ENCODE data around the gene SORBS2.
A peak's percentile ranks its signal among the peaks of the same experiment; 100 is the strongest.
"Not testable (repeated sequence)": the region's sequence is repeated elsewhere in the genome, so short reads cannot be mapped to it uniquely, and the experiment has no call there.

The SORBS2 gene, protein sequence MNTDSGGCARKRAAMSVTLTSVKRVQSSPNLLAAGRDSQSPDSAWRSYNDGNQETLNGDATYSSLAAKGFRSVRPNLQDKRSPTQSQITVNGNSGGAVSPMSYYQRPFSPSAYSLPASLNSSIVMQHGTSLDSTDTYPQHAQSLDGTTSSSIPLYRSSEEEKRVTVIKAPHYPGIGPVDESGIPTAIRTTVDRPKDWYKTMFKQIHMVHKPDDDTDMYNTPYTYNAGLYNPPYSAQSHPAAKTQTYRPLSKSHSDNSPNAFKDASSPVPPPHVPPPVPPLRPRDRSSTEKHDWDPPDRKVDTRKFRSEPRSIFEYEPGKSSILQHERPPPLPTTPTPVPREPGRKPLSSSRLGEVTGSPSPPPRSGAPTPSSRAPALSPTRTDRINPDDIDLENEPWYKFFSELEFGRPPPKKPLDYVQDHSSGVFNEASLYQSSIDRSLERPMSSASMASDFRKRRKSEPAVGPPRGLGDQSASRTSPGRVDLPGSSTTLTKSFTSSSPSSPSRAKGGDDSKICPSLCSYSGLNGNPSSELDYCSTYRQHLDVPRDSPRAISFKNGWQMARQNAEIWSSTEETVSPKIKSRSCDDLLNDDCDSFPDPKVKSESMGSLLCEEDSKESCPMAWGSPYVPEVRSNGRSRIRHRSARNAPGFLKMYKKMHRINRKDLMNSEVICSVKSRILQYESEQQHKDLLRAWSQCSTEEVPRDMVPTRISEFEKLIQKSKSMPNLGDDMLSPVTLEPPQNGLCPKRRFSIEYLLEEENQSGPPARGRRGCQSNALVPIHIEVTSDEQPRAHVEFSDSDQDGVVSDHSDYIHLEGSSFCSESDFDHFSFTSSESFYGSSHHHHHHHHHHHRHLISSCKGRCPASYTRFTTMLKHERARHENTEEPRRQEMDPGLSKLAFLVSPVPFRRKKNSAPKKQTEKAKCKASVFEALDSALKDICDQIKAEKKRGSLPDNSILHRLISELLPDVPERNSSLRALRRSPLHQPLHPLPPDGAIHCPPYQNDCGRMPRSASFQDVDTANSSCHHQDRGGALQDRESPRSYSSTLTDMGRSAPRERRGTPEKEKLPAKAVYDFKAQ (N-terminal part only)

DNA sequence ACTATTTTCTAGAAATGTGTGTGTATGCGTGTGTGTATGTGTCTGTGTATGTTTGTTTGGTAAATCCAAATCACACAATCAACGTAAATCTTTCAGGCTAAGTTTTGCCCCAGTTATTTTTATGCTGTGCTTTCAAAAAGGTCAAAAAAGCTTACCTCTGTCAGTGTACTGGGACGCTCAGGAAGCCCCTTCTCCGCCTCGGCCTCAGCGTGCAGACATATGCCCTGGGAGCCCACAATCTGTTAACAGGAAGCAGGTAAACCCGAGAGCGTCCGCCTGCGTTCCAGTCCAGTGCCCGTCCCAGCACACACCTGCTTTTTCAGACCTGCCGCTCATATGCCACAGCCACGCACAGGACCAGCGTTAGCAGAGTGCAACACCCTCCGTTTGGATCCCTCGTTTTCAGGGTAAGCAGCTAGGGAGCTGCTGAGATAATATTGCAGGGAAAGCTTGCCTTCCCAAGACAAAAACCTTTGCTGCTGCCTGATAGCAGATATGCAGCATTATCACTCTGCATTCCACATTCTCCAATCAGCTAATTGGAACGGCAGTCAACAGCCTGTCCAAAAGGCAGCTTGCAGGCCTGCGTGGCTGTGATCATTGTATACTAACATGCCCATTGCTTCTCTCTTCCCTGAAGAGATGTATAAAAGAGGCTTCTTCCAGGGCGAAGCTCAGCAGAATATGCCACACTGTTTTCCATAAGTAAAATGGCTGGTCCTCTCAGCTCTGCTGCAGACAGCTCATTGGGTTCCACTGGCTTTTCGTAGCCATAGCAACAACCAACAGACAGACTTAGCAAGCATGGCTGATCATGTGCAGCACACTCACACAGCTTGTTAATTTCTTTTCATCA lies at the start of gene SORBS2:
SORBS2 (minus strand) TSS at position 686 of the 856 bp plus-strand sequence. CDS start 121,623 bp downstream, outside the sequence.
- peak; percentile 81 for DNase-seq (ENCODE audit: low spot score)

DNA sequence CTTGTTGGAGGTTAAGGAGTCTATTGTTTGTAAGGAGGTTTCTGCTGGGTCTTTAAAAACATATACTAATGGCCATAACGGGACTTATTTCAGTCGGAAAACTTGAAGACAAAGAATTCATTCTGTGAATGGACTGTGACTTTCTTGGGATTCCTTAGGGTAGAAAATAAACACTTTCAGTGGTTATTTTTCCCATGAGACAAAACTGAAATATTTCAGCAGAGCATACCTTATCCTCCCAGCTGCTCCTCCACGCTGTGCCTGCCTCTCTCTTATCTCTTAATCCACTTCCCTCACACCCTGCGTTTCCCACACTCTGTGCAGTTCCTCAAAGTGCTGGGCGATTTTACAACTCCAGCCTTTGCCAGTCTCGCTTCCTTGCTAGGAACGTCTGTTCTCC lies 47.1 kb upstream of the SORBS2 start:
- DNase-seq (ENCODE audit: low spot score), result no peak

DNA sequence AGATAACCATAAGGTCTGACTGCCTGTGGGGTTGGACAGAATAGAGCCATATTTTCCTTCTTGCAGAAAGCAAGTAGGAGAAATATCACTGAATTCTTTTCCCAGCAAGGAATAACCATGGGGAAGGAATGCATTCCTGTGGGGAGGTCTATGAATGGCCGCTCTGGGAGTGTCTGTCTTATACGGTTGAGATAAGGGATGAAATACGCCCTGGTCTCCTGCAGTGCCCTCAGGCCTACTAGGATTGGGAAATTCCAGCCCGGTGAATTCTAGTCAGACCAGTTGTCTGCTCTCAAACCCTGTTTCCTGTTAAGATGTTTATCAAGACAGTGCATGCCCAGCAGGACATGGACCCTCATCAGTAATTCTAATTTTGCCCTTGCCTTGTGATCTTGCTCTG lies 45.6 kb upstream of the SORBS2 start:
- DNase-seq (ENCODE audit: low spot score), result not testable (repeated sequence)

DNA sequence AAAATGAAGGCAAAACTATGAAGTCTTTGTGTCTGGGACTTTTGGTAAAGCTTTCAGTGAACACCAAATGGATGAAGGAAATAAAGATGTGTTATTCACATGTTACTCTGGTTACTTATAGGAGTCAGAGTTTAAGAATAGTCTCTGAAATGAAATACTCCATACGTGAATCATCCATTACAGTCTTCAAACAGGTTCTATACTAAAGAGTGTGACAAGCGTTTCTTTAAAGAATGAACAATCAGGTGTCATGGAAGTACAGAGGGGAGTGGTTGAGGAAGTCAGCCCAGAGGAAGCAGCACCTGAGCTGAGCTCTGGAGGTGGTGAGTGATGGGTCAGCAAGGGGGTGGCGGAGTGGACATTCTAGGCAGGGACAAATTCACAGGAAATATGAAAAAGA lies 41.8 kb upstream of the SORBS2 start:
- no peak for DNase-seq (ENCODE audit: low spot score)

DNA sequence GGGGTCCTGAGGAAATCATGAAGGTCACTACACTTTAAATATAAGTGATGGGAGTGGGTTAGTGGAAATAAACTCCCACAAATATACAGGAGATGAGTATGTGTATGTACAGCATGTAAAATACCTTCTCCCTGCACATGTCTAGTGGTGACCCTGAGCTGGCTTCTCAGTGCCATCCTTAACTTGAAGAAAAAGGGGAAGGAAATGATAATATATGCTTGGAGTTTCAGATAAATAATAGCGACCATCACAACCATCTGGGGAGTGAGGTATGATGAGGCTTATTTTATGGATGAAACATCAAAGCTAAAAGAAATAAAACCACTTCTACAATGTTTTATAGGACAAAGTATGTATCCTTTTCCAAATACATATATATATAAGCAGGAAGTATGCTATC lies 41.0 kb upstream of the SORBS2 start:
- DNase-seq (ENCODE audit: low spot score), result no peak

DNA sequence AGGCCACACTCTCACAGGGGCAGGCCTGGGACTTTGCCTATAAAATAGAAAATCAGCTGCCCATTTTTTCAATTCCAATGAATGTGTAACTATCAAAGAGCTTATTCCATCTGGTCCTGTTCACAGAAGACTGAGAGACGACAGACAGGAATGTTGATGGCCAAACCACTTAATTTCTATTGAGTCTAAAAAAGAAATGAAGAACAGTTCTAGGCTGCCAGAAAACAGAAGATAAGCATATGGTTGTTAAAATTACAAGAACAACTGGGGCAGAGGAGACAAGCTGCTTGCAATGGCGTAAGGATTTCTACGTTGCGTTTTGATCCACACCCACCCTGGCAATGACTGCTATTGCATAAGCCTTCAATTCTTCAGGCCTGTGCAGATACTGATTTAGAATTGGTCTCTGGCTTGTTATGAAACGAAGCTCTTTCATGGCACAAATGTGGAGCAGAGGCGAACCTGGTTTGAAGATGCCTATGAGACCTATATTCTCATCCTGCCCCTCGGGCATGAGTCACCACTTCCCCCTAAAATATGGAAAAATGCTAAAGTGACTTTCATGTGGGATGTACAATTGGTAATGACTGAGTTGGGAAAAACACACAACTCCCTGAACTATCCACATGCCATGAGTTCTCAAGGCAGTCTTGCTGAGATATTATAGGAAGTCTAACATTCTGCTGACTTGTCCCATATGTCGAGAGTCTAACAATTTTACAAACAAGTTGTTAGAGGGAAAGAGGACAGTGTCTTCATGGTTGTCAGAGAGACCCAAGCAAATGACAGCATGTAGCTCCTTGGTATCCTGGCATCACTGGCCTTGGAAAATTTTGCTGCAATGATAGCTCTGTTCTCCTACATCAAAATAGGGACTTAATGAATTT lies 37.9 kb upstream of the SORBS2 start:
- no peak for DNase-seq (ENCODE audit: low spot score)

DNA sequence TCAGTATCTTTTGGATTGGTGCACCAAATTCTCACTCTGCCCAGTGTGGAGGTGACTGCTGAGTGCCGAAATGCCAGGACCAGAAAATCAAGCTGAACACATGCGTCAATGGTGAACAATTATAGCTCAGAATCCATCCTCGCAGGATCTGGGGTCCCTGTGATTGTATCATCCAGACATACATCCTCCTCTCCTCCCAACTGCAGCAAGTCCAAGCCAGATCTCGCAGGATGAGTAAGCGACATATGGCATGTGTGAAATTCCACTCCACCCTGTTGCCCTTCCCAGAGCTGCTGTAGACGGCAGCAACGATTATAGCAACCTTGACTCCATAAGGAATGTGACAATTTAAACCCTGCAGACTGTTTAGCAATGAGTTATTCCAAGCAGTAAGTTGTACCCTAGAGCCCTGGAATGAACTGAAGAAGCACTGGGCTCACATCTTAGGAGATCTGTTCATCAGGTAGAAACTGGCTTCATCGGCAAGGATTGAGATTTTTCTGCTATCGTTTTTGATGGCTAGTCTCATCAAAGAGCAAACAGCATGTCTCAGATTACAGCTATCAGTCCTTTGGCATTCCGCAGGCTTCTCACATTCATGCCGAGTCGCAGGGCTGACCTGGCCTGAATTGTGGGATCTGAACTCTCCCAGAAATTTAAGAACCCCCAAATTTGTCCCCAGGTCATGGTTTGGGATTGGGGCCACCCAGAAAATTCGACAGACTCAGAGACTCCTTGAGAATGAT lies 35.5 kb upstream of the SORBS2 start:
- DNase-seq (ENCODE audit: low spot score), result peak; percentile 43

DNA sequence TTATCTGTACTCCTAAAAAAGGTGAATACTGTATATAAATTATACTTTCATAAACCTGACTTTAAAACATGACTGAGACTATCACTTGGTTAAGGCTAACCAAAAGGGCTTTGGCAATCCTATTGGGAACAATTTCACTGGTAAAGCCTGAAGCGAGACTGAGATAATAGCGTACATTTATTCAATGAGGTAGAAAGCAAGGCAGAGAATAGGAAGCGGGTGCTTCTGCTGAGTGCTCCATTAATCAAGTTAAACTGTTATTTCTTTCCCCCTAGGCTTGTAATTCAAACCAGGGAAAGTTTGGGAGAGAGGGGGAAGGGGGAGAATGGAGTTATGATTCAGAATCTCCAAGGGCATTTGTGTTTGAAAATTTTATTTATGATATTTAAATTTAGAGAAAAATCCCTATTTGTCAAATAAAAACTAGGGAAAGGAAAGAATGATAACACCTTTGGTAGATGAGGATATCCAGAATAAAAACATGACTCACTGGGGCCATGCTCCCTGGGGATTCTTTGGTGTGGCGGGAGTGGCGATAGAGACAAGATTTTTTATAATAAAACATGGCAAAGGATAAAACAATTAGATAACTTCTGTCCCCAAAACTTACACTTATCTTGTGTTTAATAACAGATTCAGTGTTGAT lies 34.6 kb upstream of the SORBS2 start:
- no peak for DNase-seq (ENCODE audit: low spot score)

DNA sequence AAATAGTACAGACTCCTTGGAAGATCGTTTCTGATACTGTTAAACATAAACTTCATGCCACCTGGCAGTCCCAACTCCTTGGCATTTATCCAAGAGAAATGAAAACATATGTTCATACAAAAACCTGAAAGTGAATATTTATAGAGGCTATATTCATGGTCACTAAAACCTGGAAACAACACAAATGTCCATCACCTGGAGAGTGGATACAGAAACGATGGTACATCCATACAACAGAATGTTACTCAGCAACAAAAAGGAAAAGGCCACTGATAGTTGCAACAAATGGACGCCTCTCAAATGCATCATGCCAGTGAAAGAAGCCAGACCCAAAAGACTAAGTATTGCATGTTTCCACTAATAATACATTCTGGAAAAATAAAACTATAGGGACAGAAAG lies 34.0 kb upstream of the SORBS2 start:
- DNase-seq (ENCODE audit: low spot score), result no peak

DNA sequence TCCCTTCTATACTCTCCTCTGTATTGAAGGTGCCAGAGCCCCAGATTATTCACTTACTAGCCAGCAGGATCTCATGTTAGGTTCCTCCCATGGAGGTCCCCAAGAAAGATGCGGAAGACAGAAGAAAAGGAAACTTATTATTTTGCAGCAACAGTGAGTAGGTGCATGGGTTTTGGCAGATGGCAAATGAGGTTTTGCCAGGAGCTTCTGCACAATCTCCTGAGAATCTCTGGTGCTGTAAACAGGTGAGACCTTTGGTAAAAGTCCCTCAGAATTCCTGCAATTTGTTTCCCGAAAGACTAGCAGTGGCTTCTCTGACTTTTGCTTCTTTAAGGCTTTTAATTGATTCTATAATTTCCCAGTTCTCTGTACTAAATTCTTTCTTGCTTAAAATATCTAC lies 29.5 kb upstream of the SORBS2 start:
- no peak for DNase-seq (ENCODE audit: low spot score)

DNA sequence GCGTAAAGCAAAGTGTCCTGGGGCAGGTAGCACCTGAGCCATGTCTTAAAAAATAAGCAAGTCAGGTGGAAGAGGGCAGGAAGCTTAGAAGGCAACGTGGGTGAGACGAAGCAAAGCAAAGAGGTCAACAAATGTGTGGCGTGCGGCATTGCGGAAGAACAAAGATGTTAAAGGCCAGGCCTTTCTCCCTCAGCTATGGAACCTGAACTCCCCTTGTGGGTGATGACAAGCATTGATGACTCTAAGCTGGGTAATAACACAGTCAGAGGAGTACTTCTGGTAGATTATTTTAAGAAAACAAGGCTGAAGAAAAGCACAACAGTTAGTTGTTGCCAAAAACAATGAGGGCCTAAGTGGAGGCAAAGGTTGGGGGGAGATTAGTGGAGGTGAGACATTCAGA lies 29.0 kb upstream of the SORBS2 start:
- no peak for DNase-seq (ENCODE audit: low spot score)

DNA sequence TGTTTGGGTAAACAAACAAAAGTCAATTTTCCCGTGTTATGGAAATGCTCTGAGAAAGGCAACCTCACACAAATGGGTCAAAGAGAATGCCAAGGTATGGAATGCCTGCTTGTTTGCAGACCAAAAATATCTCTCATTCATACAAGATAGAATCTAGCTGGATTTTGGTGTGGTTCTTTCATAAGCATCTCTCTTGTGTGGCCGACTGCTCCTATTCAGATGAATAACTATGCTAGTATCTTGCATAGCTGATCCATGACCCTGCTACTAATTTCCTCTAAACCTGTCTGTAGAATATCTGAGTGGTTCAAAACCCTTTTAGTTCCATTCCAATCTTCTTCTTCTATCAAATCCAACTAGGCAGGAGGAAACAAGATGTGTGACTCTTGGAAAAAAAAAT lies 28.2 kb upstream of the SORBS2 start:
- DNase-seq (ENCODE audit: low spot score), result no peak

DNA sequence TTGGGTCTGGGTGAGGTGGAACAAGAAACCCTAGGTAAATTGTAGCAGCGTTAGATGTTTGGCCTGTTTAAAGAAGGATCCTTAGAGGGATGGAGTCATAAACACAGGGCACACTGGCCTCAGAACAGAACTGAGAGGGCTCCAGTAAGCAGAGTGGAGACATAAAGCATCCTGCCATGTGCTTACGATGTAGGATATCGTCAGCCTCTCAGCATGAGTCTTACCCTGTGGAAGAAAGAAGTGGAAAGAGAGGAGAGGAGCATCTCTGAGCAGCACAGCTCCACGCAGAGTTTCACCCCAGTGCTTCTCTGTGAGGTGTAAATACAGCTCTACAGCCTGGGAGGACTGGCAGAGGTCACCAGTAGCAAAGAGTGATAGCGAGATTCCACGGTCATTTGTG lies 27.8 kb upstream of the SORBS2 start:
- no peak for DNase-seq (ENCODE audit: low spot score)

DNA sequence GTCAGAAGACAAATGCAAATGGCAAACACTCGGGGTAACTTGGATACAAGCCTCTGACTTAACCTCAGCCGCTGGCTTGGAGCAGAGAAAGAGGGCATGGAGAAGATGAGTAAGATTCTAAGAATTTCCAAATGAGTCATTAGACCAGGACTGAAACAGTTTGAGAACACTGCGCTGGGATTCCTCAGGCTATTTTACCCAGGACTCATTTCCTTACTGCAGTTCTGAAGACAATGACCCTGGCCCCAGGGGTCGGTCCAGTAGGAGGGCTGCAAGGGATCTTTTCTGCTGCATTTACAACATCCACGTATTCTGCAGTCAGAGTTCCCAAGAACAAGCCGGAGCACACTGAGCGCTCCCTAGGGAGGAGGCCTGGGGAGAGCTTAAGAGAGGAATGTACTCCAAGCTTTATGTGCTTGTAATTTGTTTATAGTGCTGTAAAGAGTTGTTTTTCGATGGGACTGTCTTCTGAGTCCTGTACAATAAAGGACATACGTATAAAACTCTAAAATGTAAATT lies 27.3 kb upstream of the SORBS2 start:
- DNase-seq (ENCODE audit: low spot score), result no peak

DNA sequence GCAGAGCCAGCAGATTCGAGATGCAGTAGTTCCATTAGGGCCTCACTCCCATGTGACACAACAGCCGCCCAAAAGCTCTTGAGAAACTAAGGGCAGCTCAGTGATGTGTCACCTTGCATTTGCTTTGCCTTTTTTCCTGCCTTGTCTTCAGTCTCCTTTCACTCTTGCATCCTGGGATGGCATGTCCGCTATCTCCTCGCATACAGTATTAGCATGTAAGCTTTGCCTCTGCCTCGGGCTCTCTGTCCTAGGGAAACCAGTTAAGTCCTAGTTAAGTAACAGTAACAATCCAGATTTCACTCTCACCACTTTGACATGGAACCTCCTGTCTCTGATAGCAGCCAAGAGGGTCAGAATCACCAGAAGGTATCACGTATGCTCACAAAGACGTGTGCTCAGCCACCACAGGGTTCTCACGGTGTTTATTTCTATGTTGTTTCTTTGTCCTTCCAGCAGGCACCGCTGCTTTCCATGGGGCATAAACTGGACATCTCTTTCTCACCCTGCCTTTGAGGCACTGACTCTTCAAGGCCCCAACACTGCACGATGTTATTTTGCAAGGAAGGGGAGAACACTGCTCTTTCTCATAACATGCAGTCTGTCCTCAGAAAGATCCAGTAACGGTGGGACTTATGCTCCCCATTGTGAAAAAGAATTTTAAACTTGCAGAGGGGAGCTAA lies 26.7 kb upstream of the SORBS2 start:
- DNase-seq (ENCODE audit: low spot score), result no peak

DNA sequence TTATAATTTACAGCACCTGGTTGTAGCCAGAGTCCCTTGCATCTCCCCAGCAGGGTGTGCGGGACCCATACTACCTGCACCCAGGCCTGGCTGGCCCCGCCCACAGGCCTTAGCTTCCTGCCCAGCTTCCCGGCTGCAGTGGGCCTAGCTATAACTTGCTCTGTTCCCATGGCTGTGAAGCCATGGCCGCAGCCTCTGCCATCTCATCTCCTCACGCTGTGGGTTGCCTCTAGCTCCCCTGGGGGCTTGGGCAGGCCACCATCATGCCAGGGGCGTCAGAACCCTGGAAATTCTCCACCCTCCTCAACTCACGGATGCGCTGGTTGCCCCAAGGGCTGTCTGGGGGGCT lies 26.1 kb upstream of the SORBS2 start:
- DNase-seq (ENCODE audit: low spot score), result no peak

DNA sequence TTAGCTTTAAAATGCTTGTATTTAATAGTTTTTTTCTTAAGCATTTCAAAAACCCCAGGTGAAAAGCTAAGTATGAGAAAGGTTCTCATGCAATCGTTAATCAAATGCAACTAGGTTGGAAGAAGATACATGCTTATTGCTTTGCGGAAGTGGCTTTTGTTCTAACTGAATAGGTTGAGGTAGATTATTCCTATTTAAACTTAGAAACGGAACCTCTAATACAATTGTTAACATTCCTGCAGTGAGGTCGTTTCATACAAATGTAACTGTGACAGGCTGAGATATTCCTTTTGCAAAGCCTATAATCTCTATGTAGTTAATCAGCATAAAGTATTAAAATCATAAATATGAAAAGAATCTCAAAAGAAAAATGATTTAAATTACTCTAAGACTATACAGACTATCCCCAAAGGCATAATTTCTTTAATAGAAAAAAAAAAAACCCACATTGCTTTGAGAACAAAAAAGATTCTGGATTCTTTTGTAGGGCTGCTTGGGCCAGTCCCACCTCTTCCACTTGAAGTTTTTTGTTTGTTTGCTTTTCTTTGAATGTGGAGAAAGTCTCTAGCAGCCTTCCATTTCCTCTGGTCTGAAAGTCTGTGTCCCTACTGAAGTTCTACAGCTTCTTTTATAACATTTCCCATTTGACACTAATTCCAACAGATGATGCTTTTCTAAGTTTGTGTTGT lies 25.6 kb upstream of the SORBS2 start:
- no peak for DNase-seq (ENCODE audit: low spot score)
